DMS53 (cell line): ENCODE data around the gene DENND1A.
"Not testable (repeated sequence)": the region's sequence is repeated elsewhere in the genome, so short reads cannot be mapped to it uniquely, and the experiment has no call there.

Experiments
- DNase-seq: peaks from one replicate; lab custom pipeline; 2025; lab: John Stamatoyannopoulos, UW

DENND1A gene

DNA sequence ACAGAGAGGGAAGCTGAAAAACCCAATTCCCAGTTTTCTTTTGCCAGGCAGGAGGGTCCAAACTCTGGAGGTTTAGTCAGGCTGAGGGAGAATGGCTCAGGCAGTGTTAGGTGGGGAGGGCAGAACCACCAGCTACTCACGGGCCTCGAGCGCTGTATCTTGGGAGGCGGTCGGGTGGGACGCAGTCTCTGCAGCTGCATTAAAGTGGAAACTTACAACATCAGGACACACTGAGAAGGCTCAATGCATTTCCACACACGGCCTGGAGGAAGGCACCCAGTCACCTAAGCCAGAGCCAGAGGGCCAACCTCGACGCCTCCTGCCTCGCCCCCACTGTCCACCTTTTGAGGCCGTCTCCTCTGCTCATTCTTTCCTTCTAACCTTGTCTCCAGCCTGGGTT lies 518.3 kb downstream of the DENND1A start:
- DNase-seq = no peak

DNA sequence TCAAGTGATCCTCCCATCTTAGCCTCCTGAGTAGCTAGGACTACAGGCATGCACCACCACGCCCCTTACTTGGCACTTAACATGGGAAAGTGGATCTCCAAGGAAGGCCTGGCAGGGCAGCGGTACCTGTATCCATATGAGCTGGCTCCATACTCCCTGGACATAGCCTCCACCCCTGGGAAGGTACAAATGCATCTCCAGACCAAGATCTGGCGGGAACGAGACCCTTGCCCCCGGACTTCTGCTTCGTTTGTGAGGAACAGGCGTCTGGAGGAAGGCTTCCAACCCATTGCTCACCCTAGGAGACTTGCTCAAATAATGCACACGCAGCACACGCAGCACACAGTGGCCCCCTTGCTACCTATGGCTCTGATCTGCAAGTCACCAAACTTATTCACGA lies 518.7 kb downstream of the DENND1A start:
- DNase-seq = no peak

DNA sequence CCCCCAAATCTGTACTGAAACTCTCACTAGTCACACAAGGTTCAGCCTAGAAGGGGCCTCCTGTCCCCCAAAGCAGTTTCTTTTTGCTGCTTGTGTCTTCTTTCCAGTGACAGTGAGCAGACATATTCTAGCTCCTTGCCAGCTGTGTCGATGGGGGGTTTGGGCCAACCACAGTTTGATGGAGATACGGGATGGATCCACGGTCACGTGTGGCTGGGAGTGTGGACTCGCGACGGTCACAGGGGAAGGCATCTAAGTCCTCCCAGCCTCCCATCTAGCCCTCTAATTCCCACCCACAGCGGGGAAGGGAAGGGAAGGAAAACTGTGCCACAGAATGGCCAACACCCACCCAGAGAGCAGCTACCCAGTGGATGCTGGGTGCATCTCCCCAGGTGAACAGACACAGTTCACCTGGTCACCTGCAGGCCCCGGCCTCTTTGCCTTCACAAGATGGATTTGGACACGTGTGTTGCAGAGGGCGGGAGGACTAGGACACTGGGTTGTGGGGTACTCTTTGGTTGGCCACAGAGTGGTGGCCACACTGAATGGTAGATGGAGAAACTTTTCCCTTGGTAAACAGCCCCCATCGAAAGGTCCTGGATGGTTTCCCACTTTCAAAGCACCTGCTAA lies 519.5 kb downstream of the DENND1A start:
- DNase-seq = no peak

DNA sequence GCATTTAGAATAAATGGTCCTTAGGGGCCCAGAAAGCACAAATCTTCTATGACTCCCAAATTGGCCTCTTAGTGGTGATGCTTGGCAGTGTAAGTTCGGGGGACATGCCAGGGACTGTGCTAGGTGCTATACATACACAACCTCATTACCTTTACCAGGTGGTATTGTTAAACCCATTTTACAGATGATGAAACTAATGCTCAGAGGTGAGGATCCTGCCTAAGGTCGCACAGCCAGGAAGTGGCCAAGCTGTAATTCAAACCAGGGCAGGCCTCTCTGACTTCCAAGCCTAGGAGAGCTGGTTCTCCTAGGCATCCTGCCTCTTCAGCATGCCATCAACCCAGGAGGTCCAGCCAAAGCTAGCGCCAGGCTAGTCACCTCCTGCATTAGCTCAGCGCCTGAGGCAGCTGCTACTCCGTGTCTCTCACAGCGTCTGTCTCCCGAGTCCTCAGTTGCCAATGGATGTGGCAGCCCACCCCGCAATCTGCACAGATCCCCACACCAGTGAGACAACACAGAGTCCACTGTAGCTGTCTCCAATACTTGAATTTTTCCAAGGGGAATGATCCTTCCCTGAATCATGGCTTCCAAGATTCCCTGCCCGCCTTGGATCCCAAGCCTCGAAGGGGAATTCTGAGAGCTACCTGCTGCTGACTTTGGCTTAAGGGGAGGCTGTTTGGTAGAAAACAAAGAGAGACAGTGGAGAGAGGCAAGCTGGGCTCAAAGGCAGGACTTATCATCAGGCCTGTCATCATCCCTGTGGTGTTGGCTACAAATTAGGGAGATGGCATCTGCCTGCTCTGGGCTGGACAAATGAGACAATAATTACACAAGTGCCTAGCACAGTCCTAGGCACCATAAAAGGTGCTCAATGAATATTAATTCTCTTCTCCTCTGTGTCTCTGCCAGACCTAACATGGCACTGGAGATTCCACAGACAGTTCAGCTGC lies 521.3 kb downstream of the DENND1A start:
- DNase-seq = no peak

DNA sequence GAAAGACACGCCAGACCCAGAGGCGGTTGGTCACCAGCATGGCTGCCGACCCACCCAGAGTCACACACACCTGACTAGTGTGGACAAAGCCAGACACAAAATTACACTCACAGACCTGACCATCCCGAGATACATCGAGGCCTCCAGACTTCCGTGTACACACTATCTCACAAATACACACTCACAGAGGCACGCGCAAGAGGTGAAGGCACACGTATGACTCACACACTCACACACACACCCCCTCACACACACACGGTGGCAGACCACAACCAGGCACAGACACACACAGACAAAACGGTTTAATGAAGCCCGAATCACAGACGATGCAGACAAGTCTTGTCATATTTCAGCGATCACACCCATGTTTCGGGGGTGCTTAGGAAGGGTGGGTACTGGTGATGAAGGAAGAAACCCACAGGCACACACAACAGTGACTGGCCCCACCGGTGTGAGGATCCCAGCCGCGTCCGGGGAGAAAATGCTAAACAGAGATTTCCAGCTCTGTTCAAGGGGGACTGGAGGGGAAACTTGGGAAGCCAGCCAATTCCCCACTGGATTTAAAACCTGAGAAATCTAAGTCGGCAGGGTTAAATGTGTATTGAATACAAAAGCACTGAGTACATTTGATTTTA lies 522.6 kb downstream of the DENND1A start:
- DNase-seq = no peak

DNA sequence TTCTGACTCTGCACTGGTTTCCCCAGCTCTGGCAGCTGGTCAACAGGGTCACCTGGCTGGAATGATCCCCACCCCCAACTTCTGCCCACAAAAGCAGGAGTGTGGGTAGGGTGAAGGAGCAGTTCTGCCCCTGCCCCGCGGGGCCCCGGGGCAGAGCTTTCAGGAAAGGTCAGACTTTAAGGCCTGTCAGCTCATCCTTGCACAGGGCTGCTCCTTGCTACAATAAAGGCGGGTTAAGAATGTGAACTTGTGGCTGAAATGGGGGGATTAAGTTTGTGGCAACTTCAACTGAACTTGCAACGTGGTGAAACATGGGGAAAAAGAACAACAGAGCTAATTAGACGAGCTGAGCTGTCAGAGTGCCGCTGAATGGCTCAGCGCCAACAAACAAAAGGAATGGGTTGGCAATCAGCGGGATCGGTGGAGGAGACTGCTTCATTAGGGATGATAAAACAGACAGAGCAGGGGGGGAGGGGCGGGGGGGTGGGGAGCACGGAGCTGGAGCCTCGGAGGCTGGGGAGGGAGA lies 523.2 kb downstream of the DENND1A start:
- no peak for DNase-seq

DNA sequence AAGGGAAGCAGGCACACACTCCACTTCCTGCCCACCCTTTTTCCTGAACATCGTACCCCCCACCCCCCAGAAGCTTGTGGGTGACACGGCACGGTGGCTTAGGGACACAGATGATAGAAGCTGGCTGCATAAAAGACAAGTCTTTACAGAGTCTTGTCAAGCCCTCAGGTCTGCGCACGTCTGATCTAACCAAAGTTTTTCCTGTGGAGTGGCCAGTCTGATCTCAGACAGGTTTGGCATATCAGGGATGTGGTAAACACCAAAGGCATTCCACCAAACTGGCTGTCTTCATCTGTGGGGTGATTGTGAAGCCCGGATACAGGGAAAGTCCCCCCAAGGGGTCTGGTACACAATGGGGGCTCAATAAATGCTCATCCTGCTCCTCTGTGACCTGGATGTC lies 523.9 kb downstream of the DENND1A start:
- DNase-seq = no peak

DNA sequence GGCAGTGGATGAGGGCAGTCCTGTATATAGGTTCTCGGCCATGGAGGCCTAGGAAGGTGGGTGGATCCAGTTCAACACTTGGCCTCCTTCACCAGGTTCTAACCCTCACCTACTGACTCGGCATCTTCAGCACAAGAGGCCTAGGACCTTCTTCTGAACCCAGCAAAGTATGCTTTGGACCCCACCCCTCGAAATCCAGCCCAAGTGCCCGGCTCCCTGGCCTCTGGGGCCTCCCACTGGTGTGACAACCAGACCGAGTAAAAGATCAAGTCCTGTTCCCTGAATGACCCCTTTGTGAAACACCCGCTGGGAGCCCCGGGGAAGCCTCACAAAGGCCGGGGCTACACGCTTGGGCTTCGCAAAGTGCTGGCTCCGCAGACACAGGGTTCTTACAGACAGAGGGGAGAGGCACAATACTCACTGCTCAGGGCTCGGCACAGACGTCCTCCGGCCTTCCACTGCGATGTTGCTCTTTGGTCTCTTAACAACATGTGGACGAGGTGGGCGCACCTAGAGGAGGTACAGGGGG lies 526.9 kb downstream of the DENND1A start:
- no peak for DNase-seq

DNA sequence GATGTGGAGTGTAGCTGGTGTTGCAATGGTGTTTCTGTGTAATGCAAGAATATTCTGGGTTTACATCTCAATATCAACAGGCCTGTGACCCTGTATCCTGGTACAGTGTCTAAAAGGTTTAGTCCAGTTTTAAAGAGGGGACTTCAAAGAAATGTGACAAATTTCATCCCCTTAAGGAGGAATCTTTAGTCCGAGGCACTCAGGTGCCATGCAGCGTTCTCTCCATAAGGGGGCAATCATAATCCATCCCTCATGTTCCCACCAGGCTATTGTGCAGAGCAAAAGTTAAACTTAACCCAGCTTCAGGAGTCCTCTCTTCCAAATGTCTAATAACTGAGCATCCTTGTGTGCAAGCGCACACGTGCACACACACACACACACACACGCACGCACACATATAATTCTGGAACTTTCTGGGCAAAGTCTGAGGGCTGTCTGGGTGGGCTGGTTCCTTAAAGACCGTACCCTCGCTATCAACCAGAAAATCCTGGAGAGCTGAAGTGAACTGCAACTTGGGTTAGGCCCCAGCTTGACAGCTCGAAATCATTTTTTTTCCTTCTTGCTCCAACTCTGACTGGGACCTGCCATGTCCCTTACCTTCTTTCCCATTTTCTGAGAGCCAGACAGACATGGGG lies 527.9 kb downstream of the DENND1A start:
- DNase-seq = peak; percentile 60

DNA sequence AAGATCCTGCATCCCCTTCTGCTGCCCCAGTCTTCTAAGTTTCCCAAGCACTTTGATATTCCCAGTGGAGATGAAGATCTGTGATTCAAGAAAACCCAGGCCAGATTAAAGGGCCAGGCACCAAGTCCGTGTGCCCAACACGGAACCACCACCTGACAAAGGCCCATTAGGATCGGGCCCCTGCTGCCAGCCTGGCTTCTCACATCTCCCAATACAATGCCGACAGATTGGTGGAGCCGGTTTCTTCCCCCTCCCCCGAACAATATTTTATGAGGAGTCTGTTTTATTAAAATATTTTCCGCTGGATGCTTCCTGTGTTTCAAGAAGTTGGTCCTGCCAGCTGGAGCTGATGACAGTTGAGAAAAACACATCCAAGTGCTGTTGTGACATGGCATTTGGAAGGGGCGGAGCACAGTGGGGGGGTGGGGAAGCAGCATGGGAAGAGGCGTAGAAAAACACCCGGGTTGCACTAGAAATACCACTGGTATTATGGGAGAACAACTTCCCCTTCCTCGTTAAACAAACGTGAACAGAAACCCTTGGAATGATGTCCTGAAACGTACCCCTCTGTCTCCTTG lies 528.9 kb downstream of the DENND1A start:
- DNase-seq = no peak

DNA sequence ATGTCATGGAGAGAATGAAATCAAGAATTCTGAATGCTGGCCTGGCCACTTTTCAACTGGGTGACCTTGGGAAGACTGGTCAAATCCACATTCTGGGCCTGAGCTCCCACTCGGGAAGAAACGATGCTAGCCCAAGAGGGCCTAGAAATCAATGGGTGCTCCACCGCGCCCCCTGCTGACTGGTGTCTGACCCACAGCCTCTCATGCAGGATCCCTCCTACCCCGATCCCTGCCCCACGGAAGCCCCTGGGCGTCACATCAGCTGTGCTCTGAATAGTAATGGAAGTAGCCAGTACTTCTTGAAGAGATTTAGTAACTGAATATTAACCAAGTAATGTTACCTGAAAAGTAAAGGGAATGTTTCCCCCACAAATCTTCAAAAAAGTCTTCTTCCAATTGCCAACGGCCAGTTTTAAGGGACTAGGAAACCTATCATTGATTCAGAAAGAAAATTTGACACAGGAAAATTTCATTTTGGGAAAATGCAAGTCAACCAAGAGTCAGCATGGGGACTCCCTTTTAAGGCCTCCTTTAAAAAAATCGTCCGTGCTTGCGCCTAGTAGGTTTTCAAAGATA lies 530.0 kb downstream of the DENND1A start:
- DNase-seq = peak; percentile 21

DNA sequence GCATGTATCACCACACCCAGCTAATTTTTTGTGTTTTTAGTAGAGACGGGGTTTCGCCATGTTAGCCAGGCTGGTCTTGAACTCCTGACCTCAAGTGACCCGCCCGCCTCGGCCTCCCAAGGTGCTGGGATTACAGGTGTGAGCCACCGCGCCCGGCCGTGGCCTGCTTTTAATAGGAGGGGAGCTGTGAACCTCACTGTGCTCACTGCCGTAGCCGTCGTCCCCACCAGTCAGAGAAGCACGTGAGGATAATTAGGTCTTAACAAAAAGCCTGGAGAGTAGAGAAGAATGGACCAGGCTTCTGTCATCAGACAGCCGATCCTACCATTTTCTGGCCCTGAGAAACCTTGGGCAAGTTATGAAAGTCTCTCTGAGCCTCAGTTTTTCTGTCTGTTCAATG lies 531.0 kb downstream of the DENND1A start:
- not testable (repeated sequence) for DNase-seq

DNA sequence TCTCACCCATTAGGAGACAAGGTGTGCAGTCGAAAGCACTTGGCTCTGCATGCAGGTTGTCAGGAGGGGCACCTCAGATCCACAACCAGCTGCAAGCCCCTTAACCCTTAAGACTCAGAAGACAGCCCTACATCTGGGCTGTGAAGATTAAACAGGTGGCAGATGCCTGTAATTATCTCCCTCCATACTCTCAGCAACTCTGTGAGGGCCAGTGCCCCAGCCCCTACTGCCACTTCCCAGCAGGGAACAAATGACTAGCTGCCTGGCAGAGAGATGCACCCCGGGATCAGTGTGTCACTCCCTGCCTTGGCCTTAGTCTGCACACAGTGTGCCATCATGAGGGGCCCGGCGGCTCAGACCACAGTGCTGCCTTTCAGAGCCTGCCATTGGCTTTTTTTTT lies 532.0 kb downstream of the DENND1A start:
- DNase-seq = no peak

DNA sequence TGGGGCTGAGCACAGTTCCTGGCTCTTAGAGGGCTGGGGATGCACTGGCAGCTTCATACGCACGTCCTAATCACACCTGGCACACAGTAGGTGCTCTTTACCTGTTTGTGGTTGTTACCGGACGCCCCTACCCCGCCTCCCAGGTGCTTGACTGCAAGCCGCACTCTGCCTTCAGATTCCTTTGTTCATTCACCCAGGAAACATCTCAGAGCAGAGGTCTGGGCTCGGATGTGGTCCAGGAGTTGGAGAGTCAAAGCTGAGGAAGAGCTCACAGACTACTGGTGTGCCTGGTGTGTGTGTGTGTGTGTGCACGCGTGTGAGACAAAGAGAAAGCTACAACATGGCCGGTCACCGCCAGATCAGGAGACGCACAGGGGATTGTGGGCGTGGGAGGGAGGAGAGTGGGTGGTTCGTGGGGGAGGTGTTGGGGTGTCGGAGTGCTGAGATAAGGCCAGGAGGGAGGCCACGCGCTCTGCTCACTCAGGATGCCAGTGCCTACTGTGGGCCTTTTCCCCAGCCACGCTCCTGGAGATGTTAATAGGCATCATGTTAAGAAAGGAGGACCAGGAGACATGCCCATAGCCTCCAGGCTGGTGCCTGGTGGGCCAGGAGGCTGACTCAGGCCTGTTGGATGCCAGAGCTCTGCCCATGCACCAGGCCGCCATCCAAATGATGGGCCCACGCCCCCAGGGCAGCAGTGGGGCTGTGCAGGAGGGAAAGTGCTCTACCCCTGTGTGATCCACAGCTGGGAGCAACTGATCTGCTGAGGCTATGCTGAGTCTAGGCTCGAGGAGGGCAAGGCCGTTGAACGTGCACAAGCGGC lies 534.0 kb downstream of the DENND1A start:
- DNase-seq = no peak

DNA sequence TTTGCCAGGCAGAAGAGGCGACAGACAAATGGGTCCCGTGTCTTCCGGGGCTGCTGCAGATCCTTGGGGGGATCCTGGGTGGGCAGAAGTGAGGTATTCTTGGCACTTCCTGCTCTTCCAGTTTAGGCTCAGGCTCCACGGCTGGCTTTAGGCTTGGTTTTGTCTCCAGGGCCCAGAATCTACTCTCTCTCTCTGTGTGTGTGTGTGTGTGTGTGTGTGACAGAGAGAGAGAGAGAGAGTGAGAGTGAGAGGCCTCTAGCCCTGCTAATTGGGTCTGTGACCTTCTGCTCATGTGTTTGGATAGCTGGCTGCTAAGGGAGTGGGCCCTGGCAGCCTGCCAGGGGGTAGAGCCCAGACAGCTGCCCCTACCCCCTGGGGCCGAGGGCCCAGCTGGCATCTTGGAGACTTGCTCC lies 534.6 kb downstream of the DENND1A start:
- DNase-seq = peak; percentile 27

DNA sequence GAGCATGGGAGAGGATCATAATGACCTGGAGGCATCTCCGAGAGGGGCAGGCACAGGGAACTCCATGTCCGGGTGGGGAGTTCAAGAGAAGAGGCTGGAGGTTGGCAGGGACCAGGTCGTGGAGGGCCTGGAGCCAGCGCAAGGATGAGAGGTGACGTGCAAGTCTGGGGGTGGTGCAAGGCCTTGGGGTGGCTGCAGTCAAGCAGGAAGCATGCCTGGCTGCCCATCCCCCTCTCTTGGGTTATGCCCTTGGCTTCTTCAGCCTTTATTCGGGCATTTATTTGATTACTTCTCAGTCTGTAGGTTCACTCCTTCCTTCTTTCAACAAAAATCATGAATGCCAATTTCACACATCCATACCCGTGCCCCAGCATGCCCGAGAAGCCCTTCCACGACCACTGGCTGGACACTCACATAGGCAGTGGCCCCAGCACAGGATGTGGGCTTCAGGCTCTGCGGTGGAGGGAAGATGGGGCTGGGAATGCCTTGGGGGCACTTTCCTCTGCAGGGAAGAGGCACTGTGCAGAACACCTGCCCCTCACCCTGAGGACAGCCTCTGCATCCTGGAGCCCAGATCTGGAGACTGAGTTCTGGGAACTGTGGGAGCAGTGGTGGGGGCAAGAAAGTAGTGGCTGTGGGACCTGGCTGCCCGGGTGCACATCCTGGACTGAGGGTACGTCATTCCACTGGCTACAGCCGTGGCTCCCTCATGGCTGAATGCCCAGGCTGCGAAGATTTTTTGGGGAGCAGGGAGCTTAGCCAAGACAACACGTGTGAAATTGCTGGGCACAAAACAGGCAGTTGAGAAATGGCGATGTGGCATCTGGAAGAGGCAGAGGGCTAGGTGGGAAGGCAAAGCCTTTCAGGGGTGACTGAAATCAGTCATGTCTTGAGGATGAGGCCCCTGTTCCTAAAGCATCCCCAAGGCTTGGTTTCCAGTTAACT lies 535.4 kb downstream of the DENND1A start:
- DNase-seq = no peak

DNA sequence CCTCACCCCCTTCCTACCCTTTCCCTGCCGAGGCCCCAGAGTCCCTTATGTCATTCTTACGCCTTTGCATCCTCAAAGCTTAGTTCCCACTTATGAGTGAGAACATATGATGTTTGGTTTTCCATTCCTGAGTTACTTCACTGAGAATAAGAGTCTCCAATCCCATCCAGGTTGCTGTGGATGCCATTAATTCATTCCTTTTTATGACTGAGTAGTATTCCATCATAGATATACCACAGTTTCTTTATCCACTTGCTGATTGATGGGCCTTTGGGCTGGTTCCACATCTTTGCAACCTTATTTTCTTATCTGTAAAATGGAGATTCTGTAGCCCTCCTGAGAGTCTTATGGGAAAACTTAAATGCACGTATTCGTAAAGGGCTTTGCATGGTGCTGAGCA lies 537.1 kb downstream of the DENND1A start:
- DNase-seq = no peak

DNA sequence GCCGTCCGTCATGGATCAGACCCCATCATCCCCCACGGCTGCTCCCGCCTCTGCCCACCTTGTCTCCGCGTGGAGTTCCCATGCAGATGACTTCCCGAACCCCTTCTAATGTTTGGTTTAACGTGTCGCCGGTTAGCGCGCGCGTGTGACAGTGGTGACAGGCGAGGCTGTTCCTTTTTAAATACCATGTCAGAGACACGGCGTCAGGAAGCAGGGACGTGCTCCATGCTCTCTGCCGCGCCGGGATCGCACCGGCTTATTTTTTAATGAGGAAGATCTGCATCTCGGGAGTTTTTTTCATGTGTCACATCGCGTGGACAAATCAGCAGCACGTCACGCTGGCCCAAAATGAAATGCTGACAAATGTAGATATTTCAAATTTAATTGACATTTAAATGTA lies 538.0 kb downstream of the DENND1A start:
- DNase-seq = no peak

DNA sequence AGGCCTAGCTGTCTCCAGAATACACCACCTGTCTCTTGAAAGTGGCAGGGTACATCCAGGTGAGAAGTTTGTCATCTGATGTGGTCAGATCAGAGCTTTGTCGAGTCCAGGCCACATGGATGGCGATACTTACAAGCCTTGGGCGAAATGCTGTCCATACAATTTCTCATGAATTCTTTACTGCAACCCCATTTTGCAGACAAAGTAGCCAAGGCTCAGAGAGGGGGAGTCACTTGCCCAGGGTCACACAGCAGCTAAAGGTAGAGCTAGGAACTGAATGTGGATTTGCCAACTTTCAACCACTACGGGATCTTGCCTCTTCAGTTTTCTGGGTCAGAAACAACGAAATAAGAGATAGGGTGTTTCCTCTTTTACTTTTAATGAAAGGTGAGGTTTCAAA lies 538.7 kb downstream of the DENND1A start:
- DNase-seq = no peak
